Loucy (cell line): Measurements from ENCODE around the gene TFAP2D.

ENCODE experiments used
- H2AFZ ChIP-seq: fragments of 200-600 bp; sonication (generic); 2 replicates; pipeline ENCODE4 v1.6.0; 2016; ENCODE audit warnings: antibody characterized with exemption, mild to moderate bottlenecking, low read length, moderate library complexity
- H3F3A ChIP-seq: fragments of 200-600 bp; 2 replicates; pipeline ENCODE4 v1.6.0; 2016; ENCODE audit warnings: antibody characterized with exemption, low read depth, mild to moderate bottlenecking
- H3K27me3 ChIP-seq: fragments of 200-600 bp; sonication (generic); 2 replicates; pipeline ENCODE4 v1.6.1; 2014; ENCODE audit warnings: low read length, mild to moderate bottlenecking; ENCODE audit not compliant: insufficient read depth, poor library complexity, severe bottlenecking
- H3K36me3 ChIP-seq: fragments of 200-600 bp; sonication (generic); 2 replicates; pipeline ENCODE4 v1.6.1; 2016; ENCODE audit warnings: low read length; ENCODE audit not compliant: insufficient read depth
- H3K4me1 ChIP-seq: fragments of 200-600 bp; sonication (generic); 2 replicates; pipeline ENCODE4 v1.5.1; 2014; ENCODE audit warnings: low read length, mild to moderate bottlenecking; ENCODE audit not compliant: insufficient read depth, poor library complexity, severe bottlenecking
- H3K4me2 ChIP-seq: fragments of 200-600 bp; sonication (generic); 2 replicates; pipeline ENCODE4 v1.6.0; 2014; ENCODE audit warnings: antibody characterized with exemption, low read length, low read depth, mild to moderate bottlenecking; ENCODE audit not compliant: poor library complexity, severe bottlenecking
- H3K4me3 ChIP-seq: fragments of 200-600 bp; sonication (generic); 2 replicates; pipeline ENCODE4 v1.5.1; 2014; ENCODE audit warnings: low read length, mild to moderate bottlenecking, mixed read lengths; ENCODE audit not compliant: poor library complexity, severe bottlenecking
- H3K79me2 ChIP-seq: fragments of 200-600 bp; sonication (generic); 2 replicates; pipeline ENCODE4 v1.6.1; 2014; ENCODE audit warnings: low read length; ENCODE audit not compliant: insufficient read depth
- H3K9ac ChIP-seq: fragments of 200-600 bp; sonication (generic); 2 replicates; pipeline ENCODE4 v1.6.0; 2014; ENCODE audit warnings: mild to moderate bottlenecking, low read depth, low read length, moderate library complexity; ENCODE audit not compliant: poor library complexity, severe bottlenecking
- H3K9me2 ChIP-seq: fragments of 200-600 bp; sonication (generic); replicated peaks from 2 replicates; pipeline ENCODE4 v1.6.1; 2016; ENCODE audit warnings: low read depth, low read length, mixed read lengths
- H3K9me3 ChIP-seq: fragments of 200-600 bp; sonication (generic); 2 replicates; pipeline ENCODE4 v1.6.1; 2014; ENCODE audit warnings: mild to moderate bottlenecking, antibody characterized with exemption, low read length, low read depth; ENCODE audit not compliant: insufficient read depth
- H4K20me1 ChIP-seq: fragments of 200-600 bp; sonication (generic); 2 replicates; pipeline ENCODE4 v1.6.0; 2014; ENCODE audit warnings: antibody characterized with exemption, low read length, mild to moderate bottlenecking; ENCODE audit not compliant: insufficient read depth, poor library complexity, severe bottlenecking
- CTCF ChIP-seq: fragments of 200-600 bp; sonication (generic); conservative IDR thresholded peaks from 2 replicates; pipeline ENCODE4 v1.5.1; 2014; ENCODE audit warnings: mild to moderate bottlenecking, antibody characterized with exemption, low read length
- EZH2phosphoT487 ChIP-seq: fragments of 200-600 bp; IDR thresholded peaks from 2 replicates; pipeline ENCODE4 v1.6.1; 2018; ENCODE audit warnings: antibody characterized with exemption, mild to moderate bottlenecking, moderate library complexity, borderline replicate concordance

TFAP2D gene

GRCh38 chr6:50681213-50681824 lies 32.0 kb upstream of the TFAP2D start:
- H3K36me3 ChIP-seq: no peaks in the 10 kb centered on the region
- no peaks in the 10 kb centered on the region for H3K4me1 ChIP-seq
- no peak overlapping the region for H2AFZ ChIP-seq
- H3K9me2 ChIP-seq: no peaks in the 10 kb centered on the region
- no peaks in the 10 kb centered on the region for H3F3A ChIP-seq
- no peaks in the 10 kb centered on the region for H3K27me3 ChIP-seq
- no peaks in the 10 kb centered on the region for H3K79me2 ChIP-seq
- H3K9me3 ChIP-seq: no peaks in the 10 kb centered on the region
- TF ChIP-seq CTCF (no peak), EZH2phosphoT487 (no peak)
- H3K4me3 ChIP-seq: no peak overlapping the region
- H4K20me1 ChIP-seq: no peaks in the 10 kb centered on the region
- no peak overlapping the region for H3K9ac ChIP-seq
- no peak overlapping the region for H3K4me2 ChIP-seq

- no peak for TF ChIP-seq EZH2phosphoT487
- TF ChIP-seq CTCF: no peak
These were observed 24.1 kb upstream of the TFAP2D start for GRCh38 chr6:50689210-50689609.

GRCh38 chr6:50691814-50692495 lies 21.4 kb upstream of the TFAP2D start:
- no peaks in the 10 kb centered on the region for H3K9me2 ChIP-seq
- H4K20me1 ChIP-seq: no peaks in the 10 kb centered on the region
- no peaks in the 10 kb centered on the region for H3K4me1 ChIP-seq

More at GRCh38 chr6:50689210-50689609, 24.1 kb upstream of the TFAP2D start:
- Histone ChIP-seq H3K36me3 (no peaks in the 10 kb centered on the region), H3K79me2 (no peaks in the 10 kb centered on the region), H3K9me2 (no peaks in the 10 kb centered on the region), H3K4me2 (no peak overlapping the region), H3K27me3 (no peaks in the 10 kb centered on the region), H3F3A (no peaks in the 10 kb centered on the region), H3K4me1 (no peaks in the 10 kb centered on the region), H3K4me3 (no peak overlapping the region), H2AFZ (no peak overlapping the region), H3K9ac (no peak overlapping the region), H4K20me1 (no peaks in the 10 kb centered on the region), H3K9me3 (no peaks in the 10 kb centered on the region)

More at GRCh38 chr6:50691814-50692495, 21.4 kb upstream of the TFAP2D start:
- Histone ChIP-seq H3F3A (no peaks in the 10 kb centered on the region), H2AFZ (no peak overlapping the region), H3K9ac (no peak overlapping the region), H3K4me3 (no peak overlapping the region), H3K9me3 (no peaks in the 10 kb centered on the region), H3K79me2 (no peaks in the 10 kb centered on the region), H3K36me3 (no peaks in the 10 kb centered on the region), H3K27me3 (no peaks in the 10 kb centered on the region), H3K4me2 (no peak overlapping the region)
- TF ChIP-seq EZH2phosphoT487 (no peak), CTCF (no peak)
